ENCODE measurements around the gene PDF.

PDF gene

GRCh38 chr16:69319381-69319780 lies 11.0 kb downstream of the PDF start:
- Histone ChIP-seq H3K27ac (replicated peaks) (no peak overlapping the region), H3K4me3 (replicated peaks; ENCODE audit: insufficient read depth, low read length) (no peak overlapping the region), H3K27me3 (ENCODE audit: insufficient read depth, poor library complexity, severe bottlenecking) (no peaks in the 10 kb centered on the region)
- TF ChIP-seq POLR2AphosphoS5 (IDR thresholded peaks at IDR 0.05; ENCODE audit: low read depth) (no peak), GABPA (IDR thresholded peaks at IDR 0.05; ENCODE audit: low read depth) (no peak), SPI1 (IDR thresholded peaks at IDR 0.05; ENCODE audit: borderline replicate concordance, low read depth) (no peak), REST (IDR thresholded peaks at IDR 0.05; ENCODE audit: insufficient replicate concordance, low read depth) (no peak), CTCF (IDR thresholded peaks at IDR 0.05; ENCODE audit: insufficient read depth, low read length) (no peak)
- DNase-seq (ENCODE audit: low read depth in 1 of 2, low spot score in 1 of 2), result no peak

- TF ChIP-seq SPI1 (IDR thresholded peaks at IDR 0.05; ENCODE audit: borderline replicate concordance, low read depth) (no peak), REST (IDR thresholded peaks at IDR 0.05; ENCODE audit: insufficient replicate concordance, low read depth) (no peak), CTCF (IDR thresholded peaks at IDR 0.05; ENCODE audit: insufficient read depth, low read length) (no peak), GABPA (IDR thresholded peaks at IDR 0.05; ENCODE audit: low read depth) (no peak), POLR2AphosphoS5 (IDR thresholded peaks at IDR 0.05; ENCODE audit: low read depth) (no peak)
- Histone ChIP-seq H3K27me3 (ENCODE audit: insufficient read depth, poor library complexity, severe bottlenecking) (no peaks in the 10 kb centered on the region), H3K27ac (replicated peaks) (no peak overlapping the region), H3K4me3 (replicated peaks; ENCODE audit: insufficient read depth, low read length) (no peak overlapping the region)
- DNase-seq (ENCODE audit: low read depth in 1 of 2, low spot score in 1 of 2), result no peak
These were observed 11.5 kb downstream of the PDF start for GRCh38 chr16:69318911-69319289.

- DNase-seq (ENCODE audit: low read depth in 1 of 2, low spot score in 1 of 2), result no peak
- TF ChIP-seq GABPA (IDR thresholded peaks at IDR 0.05; ENCODE audit: low read depth) (no peak), SPI1 (IDR thresholded peaks at IDR 0.05; ENCODE audit: borderline replicate concordance, low read depth) (no peak), CTCF (IDR thresholded peaks at IDR 0.05; ENCODE audit: insufficient read depth, low read length) (no peak), POLR2AphosphoS5 (IDR thresholded peaks at IDR 0.05; ENCODE audit: low read depth) (no peak), REST (IDR thresholded peaks at IDR 0.05; ENCODE audit: insufficient replicate concordance, low read depth) (no peak)
- Histone ChIP-seq H3K27me3 (ENCODE audit: insufficient read depth, poor library complexity, severe bottlenecking) (no peaks in the 10 kb centered on the region), H3K4me3 (replicated peaks; ENCODE audit: insufficient read depth, low read length) (no peak overlapping the region), H3K27ac (replicated peaks) (no peak overlapping the region)
These were observed 12.0 kb downstream of the PDF start for GRCh38 chr16:69318177-69318910.
